OCI-LY3 (cell line): Measurements from ENCODE around the gene SOX1.

ENCODE experiments used
- EZH2phosphoT487 ChIP-seq: fragments of 200-600 bp; shearing (Covaris generic); IDR thresholded peaks from 2 replicates; pipeline ENCODE4 v1.6.1; 2018; ENCODE audit warnings: antibody characterized with exemption, mixed run types, low read depth
- TF ChIP-seq, protein P1 (sequence below): fragments of 200-600, 300-600 bp; sonication (generic); IDR thresholded peaks from 2 replicates; pipeline ENCODE4 v1.5.1; 2014; ENCODE audit warnings: antibody characterized with exemption, low read length, low read depth

- TF ChIP-seq, protein P1, sequence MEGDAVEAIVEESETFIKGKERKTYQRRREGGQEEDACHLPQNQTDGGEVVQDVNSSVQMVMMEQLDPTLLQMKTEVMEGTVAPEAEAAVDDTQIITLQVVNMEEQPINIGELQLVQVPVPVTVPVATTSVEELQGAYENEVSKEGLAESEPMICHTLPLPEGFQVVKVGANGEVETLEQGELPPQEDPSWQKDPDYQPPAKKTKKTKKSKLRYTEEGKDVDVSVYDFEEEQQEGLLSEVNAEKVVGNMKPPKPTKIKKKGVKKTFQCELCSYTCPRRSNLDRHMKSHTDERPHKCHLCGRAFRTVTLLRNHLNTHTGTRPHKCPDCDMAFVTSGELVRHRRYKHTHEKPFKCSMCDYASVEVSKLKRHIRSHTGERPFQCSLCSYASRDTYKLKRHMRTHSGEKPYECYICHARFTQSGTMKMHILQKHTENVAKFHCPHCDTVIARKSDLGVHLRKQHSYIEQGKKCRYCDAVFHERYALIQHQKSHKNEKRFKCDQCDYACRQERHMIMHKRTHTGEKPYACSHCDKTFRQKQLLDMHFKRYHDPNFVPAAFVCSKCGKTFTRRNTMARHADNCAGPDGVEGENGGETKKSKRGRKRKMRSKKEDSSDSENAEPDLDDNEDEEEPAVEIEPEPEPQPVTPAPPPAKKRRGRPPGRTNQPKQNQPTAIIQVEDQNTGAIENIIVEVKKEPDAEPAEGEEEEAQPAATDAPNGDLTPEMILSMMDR: no peak
- TF ChIP-seq EZH2phosphoT487: no peak
These were observed 39.7 kb downstream of the SOX1 start for GRCh38 chr13:112106478-112107141.
